Liver (tissue), 3 donors: ENCODE data around the gene CXCL6.

ENCODE experiments used
- CTCF ChIP-seq: fragments of 150-350 bp; IDR thresholded peaks from 2 replicates; pipeline ENCODE4 v1.5.1; 2017; ENCODE audit warnings: improper control_type of control experiment, low read depth, low read length; ENCODE audit not compliant: missing input control
- HNF4G ChIP-seq: IDR thresholded peaks from 2 replicates; pipeline ENCODE4 v1.6.1; 2016; ENCODE audit warnings: antibody characterized with exemption
- MAX ChIP-seq: IDR thresholded peaks from 2 replicates; pipeline ENCODE4 v1.6.1; 2016; ENCODE audit warnings: antibody characterized with exemption
- TAF1 ChIP-seq: conservative IDR thresholded peaks from 2 replicates; pipeline ENCODE4 v1.6.1; 2016; ENCODE audit warnings: antibody characterized with exemption, mild to moderate bottlenecking
- YY1 ChIP-seq: IDR thresholded peaks from 2 replicates; pipeline ENCODE4 v1.6.1; 2016; ENCODE audit warnings: antibody characterized with exemption, mild to moderate bottlenecking
- donor health status: healthy.
- donor health status: healthy.

- TF ChIP-seq CTCF (no peak), YY1 (no peak), HNF4G (no peak), TAF1 (no peak), MAX (no peak)
Measured at GRCh38 chr4:73822812-73823504, 13.5 kb upstream of the CXCL6 start.
